KG1 (cell line): ENCODE measurements around the gene FNDC3A.

ENCODE experiments used
- DNase-seq: peaks from one replicate; lab custom pipeline; 2025; lab: John Stamatoyannopoulos, UW

The FNDC3A gene

DNA sequence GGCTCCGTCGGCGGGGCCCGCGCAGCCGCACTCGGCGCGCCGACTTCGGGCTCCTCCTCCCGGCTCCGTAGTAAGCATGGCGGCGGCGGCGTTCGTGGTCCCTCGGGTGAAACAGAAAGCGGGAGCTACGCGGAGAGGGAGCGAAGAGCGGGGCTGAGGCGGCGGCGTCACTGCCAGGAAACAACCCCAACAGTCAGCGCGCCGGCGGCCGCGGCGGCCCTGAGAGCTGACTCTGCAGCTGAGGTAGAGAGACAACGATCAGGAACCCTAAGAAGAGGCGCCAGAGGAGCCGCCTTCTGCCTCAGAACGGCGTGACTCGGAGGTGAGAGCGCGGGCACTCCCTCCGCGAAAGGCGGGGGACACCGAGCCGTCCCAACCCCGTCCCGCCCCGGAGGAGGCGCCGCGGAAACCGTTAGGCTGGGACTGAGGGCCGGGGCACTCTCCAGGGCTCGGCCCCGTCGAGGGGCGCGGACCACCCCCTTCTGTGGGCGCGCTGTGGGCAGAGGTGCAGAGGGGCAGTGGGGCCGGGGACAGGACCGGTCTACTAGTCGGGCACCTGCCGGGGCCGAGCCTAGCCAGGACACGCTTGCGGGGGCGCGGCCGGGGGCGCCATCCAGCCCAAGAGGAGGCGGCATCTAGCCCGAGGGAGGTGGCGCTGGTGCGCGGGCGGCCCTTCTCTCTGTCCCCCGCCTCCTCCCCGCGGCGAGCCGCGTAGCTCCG is at the start of gene FNDC3A:
FNDC3A (plus strand) TSS at position 57 of the 720 bp plus-strand sequence. CDS start 30,279 bp downstream, outside the sequence.
- peak; percentile 60 for DNase-seq

- DNase-seq, result no peak
Observed at GRCh38 chr13:48928757-48929430, 46.8 kb upstream of the FNDC3A start.

GRCh38 chr13:48930918-48931317 is 44.8 kb upstream of the FNDC3A start:
- DNase-seq, result no peak

DNA sequence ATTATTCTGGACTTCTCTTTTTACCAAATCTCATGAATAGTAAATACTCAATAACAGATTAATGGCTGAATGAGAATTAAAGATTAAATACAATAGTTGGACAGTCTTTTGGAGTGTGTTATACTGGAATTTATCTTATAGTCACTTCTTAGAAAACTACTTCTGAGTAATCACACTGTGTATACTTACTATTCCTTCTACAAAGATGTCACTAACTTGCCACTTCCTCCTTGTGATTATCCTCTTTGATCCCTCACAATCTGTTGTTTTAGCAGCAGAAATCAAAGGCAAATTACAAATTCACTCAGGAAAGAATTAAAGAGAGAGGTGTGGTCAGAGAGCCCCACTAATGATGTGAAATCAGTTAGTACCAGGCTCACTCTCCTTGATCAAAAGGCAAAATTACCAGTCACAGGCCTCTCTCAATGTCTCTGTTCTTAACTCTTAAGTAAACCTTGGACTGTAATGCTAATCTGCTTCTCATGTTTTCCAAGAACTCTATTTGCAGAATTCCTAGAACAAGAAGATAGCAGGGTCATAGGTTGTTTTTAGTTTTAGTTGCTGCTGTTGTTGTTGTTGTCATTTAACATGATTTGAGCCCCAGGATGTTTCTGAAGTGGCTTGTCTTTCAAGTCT is 37.3 kb upstream of the FNDC3A start:
- DNase-seq, result no peak

- DNase-seq, result no peak
Observed at GRCh38 chr13:48939728-48940127, 36.0 kb upstream of the FNDC3A start.

GRCh38 chr13:48942131-48942530 is 33.6 kb upstream of the FNDC3A start:
- DNase-seq, result no peak

GRCh38 chr13:48944221-48944620 is 31.5 kb upstream of the FNDC3A start:
- DNase-seq, result no peak

- no peak for DNase-seq
Observed at GRCh38 chr13:48945626-48946025, 30.1 kb upstream of the FNDC3A start.

DNA sequence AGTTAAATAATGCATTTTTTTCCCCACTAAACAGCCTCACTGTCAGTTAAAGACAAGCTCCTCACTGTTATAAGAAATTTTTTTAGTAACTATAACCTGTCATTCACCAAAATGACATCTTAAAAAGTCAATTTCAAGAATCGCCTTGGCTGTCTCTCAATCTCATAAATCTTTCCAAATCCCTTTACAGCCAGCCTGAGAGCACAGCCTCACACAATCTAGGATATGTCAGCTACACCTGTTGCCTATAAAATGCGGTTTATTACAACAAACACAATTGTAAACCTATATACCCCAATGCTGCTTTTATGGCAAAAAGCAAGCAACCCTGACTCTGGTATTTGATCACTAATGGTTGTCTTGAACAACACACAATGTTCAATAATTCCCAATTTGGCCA is 29.5 kb upstream of the FNDC3A start:
- no peak for DNase-seq

DNA sequence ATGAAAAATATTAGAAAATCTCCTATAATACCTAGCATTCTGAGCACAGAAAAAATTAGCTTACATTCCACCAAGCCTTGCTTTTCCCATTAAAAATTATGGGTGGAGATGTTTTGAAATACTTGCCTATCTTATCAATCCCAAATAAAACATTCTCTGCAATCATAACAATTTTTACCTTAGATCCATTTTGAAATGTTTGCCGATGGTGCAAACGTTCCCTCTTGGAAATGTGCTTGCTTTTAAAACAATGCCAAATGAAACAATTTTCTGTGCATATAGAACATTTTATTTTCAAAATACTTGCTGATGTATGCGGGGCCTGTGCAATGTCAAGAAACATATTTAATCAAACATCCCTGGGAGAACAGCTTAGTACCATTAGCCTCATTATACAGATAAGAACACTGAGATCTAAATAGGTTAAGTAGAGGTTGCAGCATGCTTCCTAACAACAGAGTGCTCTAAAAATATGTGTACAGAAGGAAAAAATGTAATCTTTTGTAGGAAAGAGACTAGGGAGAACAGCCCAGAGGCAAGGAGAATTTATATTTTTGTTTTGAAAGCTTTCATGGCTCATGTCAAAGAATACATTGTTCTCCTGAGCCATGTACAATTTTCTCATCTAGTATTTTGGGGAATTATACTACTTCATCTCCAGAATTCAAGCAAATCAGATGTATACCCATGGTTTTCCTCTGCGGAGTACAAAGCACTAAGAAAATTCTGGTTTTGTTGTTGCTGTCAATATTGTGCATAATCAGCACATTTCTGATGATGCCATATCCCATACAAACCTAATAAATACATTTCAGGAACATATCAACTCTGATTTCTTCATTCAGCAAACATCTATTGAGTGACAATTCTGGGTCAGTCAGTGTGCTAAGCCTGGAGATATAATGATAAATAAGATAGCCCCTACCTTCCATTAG is 25.9 kb upstream of the FNDC3A start:
- DNase-seq, result no peak

DNA sequence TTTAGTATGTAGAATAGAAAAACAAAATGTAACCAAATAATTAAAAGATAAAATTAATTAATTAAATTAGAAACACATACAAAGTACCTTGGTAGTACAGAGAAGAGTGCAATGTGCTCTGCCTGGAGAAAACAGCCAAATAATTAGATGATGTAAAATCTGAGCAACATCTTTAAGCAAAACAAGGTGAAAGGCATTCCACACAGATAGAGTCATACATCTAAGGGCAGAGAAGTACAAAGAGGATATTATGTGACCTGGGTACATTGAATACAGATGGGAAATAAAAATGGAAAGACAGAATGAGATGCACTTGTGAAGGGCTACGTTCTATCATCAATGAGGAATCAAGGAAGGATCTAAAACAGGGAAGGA is 25.2 kb upstream of the FNDC3A start:
- DNase-seq, result no peak

DNA sequence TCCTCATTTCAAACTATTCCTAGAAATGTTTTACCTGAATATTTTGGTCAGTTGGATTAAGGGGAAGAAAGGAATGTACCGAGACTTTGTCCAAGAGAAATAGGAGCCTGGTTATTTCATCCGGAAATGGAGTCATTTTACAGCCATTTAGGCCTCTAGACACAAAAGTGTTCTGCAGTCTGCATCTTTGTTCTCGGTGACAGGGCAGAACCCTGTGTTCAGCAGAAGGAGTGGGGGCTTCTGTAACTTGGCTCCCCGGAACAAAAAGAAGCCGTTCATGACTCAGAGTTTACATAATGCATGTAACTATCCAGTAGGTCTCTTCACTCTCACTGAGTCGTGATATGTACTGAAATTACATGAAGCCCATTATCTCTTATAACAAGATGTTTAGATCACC is 21.6 kb upstream of the FNDC3A start:
- no peak for DNase-seq

GRCh38 chr13:48955536-48955935 is 20.2 kb upstream of the FNDC3A start:
- DNase-seq, result no peak

DNA sequence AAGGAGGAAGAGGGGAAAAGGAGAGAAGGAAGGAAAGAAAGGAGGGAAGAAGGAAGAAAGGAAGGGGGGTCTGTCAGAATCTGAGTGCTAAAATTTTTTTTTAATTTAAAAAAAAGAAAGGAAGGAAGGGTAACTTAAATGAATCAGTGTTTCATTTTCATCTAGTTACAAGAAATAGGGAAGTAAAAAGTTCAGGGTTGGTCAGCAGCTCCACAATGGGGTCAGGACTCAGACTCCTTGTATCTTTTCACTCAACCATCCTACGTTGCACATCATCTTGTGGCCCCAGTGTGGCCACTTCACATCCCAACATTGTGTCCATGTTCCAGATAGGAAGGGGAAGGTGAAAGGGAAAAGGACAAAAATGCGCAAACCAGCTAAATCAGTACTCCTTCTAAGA is 14.3 kb upstream of the FNDC3A start:
- no peak for DNase-seq

GRCh38 chr13:48962281-48962680 is 13.4 kb upstream of the FNDC3A start:
- no peak for DNase-seq

DNA sequence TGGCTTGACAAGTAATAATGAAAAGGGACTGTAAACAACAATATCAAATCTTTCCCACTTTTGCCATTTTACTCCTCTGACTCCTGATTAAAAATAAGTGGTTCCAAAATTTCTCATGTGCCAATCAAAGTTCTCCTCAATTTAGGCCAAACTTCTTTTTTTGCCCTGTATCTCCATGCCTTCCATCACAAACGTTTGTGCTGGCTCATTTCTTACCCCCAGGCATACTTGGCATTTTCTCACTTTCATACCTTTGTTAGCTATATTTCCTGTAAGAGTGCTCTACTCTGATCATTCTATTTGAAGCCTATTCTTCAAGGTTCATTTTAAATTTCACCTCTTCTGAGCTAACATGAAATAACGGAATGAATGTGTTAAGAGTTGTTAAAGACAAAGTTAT is 10.0 kb upstream of the FNDC3A start:
- no peak for DNase-seq

- DNase-seq, result no peak
Observed at GRCh38 chr13:48969685-48970084, 6.0 kb upstream of the FNDC3A start.

- no peak for DNase-seq
Observed at GRCh38 chr13:48973845-48974431, 1.8 kb upstream of the FNDC3A start.

- DNase-seq, result peak; percentile 58
Observed at GRCh38 chr13:48975101-48975855, 434 bp upstream of the FNDC3A start.

DNA sequence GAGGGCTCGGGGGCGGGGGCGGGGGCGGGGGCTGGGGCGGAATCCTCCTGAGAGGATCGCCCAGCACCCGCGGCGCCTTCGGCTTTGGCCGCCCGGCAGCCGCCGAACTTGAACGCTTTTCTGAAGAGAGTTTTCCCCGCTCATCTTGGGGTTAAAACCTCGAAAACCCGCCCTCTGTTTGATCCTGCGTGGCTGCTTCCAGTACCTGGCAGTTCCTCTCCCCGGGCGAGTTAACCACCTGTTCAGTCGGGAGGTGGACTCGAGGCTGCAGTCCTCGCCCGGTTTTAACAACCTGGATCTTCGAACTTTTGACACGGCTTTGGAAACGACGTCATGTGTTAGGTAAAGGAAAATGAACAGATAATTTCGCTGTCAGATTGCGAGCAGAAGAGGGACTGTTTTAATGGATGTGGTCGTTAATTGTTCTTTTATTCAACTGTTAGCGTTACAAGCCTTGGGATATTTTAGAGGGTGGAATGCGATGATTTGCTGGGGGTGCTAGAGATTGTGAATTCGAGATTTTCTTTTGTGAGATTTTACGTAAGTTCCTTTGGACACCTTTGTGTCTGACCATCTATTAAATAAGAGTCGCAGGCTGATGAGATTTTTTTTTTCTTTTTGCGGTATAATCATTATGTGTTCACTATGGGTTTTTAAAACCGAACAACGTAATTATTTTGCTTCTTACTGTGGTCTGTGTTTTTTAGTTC is 1.0 kb downstream of the FNDC3A start:
- peak; percentile 60 for DNase-seq

DNA sequence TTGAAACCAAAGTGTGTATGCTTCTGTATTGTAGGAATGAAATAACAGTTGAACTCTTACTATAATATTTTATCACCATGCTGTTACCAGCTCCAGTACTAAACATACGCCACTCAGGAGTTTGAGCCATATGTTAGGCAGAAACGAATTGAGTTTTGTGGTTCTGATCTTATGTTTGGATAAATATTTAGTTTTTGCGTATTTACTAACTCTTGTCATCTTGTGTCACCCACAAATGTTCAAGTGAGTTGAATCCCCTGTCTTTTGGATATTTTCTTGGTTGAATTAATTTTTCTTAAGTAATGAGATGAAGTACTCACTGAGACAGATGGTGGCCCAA is 1.5 kb downstream of the FNDC3A start:
- DNase-seq, result no peak
